ENCODE results near the gene ADGRV1. TPM values are rescaled to one million over a fixed set of nuclear protein-coding genes. Genes with fewer than 3 reads are reported as not detected.
"Not testable (repeated sequence)": the region's sequence is repeated elsewhere in the genome, so short reads cannot be mapped to it uniquely, and the experiment has no call there.

The ADGRV1 gene
- polyA plus RNA-seq, 1 donor from 2014 or later = not detected

- Mint-ChIP-seq H3K36me3 (no peaks in the 10 kb centered on the region), H3K4me3 (no peak overlapping the region)
These were observed 343.6 kb downstream of the ADGRV1 start for GRCh38 chr5:90902170-90902569.

DNA sequence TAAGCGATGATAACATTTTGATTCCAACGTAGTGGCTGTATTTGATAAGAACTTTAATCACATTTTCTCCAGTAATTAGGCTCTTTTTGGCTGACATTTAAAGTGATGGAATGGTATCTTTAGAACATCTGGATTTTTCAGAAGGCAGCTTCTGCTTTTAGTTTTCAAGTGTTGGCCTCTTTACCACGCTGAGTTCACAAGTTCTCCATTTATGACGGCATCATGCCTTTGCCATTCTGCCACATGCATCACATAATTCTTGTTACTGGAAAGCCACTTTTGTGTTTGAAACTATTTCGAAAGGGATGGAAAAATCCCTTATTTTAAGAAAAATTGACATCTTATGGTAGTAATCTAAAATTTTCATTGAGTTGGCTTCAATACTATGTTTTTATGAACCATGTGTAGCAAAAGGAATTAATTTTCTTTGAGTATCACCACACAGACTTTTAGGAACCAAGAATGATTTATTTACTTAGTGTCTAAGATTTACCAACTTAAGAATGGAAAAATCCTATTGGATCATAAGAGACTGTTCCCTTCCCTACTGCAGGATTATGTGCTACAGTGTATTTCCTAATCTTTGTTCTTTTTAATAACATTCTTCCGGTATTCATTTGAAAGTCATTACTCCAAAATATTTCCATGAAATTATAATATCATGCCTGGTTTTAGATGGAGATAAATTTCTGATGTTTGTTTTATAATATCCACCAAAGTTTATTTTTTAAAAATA is 344.2 kb downstream of the ADGRV1 start:
- Mint-ChIP-seq H3K9me3 (peaks cover 0 to 2% (median 1%) of the 10 kb centered on the region in 3 donors), H3K4me1 (no peaks in the 10 kb centered on the region), H3K27ac (peak overlapping the region in 1 of 3 donors; percentile 9), H3K4me3 (no peak overlapping the region), H3K27me3 (no peaks in the 10 kb centered on the region), H3K36me3 (no peaks in the 10 kb centered on the region)

More at GRCh38 chr5:90902170-90902569, 343.6 kb downstream of the ADGRV1 start:
- Mint-ChIP-seq H3K27ac (no peak overlapping the region), H3K27me3 (no peaks in the 10 kb centered on the region), H3K4me1 (no peaks in the 10 kb centered on the region), H3K9me3 (peaks cover 0 to 2% (median 0%) of the 10 kb centered on the region in 3 donors)

- no peaks in the 10 kb centered on the region for H3K4me1 Mint-ChIP-seq
- no peaks in the 10 kb centered on the region for H3K27me3 Mint-ChIP-seq
- peaks cover 0 to 2% (median 1%) of the 10 kb centered on the region in 3 donors for H3K9me3 Mint-ChIP-seq
- H3K4me3 Mint-ChIP-seq = no peak overlapping the region
- no peaks in the 10 kb centered on the region for H3K36me3 Mint-ChIP-seq
- no peak overlapping the region for H3K27ac Mint-ChIP-seq
These were observed 350.5 kb downstream of the ADGRV1 start for GRCh38 chr5:90909101-90909503.

DNA sequence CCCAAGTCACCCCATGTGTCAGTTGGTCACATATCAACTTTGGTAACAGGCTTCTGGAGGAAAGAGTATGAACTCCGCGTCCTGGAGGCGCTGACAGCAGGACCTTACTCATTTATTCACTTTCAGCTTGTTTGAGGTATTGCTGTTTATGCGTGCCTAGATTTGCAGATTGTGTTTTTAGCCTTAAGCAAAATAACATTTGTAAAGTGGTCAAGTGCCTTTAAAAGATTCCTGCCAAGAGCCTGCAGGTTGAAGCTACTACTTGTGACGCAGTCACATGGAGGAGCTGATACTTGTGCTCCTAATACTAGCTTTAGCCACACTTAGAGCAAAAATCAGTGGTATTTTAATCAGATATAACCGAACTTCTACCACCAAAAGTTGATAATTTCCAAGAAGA is 351.3 kb downstream of the ADGRV1 start:
- no peaks in the 10 kb centered on the region for H3K27me3 Mint-ChIP-seq
- H3K36me3 Mint-ChIP-seq = no peaks in the 10 kb centered on the region
- H3K27ac Mint-ChIP-seq = no peak overlapping the region
- H3K4me3 Mint-ChIP-seq = no peak overlapping the region
- H3K9me3 Mint-ChIP-seq = peaks cover 0 to 2% (median 1%) of the 10 kb centered on the region in 3 donors
- H3K4me1 Mint-ChIP-seq = no peaks in the 10 kb centered on the region

DNA sequence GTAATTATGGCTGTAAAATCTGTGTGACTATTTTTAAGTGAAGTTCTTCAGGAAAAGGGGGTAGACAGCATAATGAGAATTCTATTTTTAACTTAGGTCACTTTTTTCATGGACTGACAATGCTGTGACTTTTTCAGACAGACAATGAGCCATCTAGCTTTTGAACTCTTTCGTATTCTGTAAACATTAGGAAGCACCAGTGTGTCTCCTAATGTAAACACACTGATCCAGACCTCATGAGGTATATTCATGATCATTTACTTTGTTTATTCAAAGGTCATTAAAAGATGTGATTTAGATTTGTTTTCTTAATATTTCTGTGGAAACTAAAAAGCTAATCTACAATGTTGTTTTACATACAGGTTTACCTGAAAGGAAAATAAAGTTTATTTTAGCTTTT is 352.6 kb downstream of the ADGRV1 start:
- H3K4me3 Mint-ChIP-seq = no peak overlapping the region
- peaks cover 4% of the 10 kb centered on the region for H3K27me3 Mint-ChIP-seq
- H3K4me1 Mint-ChIP-seq = no peaks in the 10 kb centered on the region
- H3K36me3 Mint-ChIP-seq = no peaks in the 10 kb centered on the region
- H3K27ac Mint-ChIP-seq = no peak overlapping the region
- H3K9me3 Mint-ChIP-seq = peaks cover 0 to 2% (median 1%) of the 10 kb centered on the region in 3 donors

DNA sequence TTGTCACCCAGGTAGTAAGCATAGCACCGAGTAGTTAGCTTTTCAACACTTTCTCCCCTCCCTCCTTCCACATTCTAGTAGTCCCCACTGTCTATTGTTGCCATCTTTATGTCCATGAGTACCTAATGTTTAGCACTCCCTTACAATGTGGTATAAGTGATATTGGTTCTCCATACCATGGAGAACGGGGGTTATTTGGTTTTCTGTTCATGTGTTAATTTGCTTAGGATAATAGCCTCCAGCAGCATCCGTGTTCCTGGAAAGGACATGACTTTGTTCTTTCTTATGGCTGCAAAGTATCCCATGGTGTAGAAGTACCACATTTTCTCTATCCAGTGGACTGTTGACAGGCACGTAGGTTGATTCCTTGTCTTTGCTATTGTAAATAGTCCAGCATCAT is 353.9 kb downstream of the ADGRV1 start:
- Mint-ChIP-seq H3K9me3 (peaks cover 0 to 2% (median 0%) of the 10 kb centered on the region in 3 donors), H3K4me3 (no peak overlapping the region), H3K4me1 (no peaks in the 10 kb centered on the region), H3K36me3 (no peaks in the 10 kb centered on the region), H3K27ac (no peak overlapping the region), H3K27me3 (peaks cover 4% of the 10 kb centered on the region)

DNA sequence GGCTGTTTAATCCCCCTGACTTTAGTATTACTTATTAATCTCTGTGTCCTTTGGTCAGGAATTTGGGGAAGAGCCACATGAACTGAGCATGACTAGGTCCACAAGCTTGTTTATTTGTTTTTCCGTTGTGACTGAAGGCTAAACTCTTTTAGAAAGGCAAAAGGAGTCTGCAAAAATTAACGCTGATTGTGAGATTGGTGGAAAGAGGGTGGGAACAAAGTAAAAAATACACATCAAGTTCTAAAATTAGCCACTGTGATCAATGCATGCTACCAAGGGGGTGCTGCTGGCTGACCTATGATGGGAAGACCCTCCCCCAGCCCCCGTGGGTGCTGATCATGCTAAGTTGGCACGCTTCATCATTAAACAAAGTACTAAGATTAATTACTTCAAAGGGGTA is 356.8 kb downstream of the ADGRV1 start:
- Mint-ChIP-seq H3K36me3 (no peaks in the 10 kb centered on the region), H3K4me3 (no peak overlapping the region), H3K4me1 (no peaks in the 10 kb centered on the region), H3K27me3 (peaks cover 4% of the 10 kb centered on the region), H3K27ac (no peak overlapping the region), H3K9me3 (no peaks in the 10 kb centered on the region)

- H3K9me3 Mint-ChIP-seq = no peaks in the 10 kb centered on the region
- H3K27me3 Mint-ChIP-seq = peaks cover 4% of the 10 kb centered on the region
- H3K4me3 Mint-ChIP-seq = no peak overlapping the region
- no peak overlapping the region for H3K27ac Mint-ChIP-seq
- H3K36me3 Mint-ChIP-seq = no peaks in the 10 kb centered on the region
- no peaks in the 10 kb centered on the region for H3K4me1 Mint-ChIP-seq
These were observed 358.6 kb downstream of the ADGRV1 start for GRCh38 chr5:90916947-90917800.

DNA sequence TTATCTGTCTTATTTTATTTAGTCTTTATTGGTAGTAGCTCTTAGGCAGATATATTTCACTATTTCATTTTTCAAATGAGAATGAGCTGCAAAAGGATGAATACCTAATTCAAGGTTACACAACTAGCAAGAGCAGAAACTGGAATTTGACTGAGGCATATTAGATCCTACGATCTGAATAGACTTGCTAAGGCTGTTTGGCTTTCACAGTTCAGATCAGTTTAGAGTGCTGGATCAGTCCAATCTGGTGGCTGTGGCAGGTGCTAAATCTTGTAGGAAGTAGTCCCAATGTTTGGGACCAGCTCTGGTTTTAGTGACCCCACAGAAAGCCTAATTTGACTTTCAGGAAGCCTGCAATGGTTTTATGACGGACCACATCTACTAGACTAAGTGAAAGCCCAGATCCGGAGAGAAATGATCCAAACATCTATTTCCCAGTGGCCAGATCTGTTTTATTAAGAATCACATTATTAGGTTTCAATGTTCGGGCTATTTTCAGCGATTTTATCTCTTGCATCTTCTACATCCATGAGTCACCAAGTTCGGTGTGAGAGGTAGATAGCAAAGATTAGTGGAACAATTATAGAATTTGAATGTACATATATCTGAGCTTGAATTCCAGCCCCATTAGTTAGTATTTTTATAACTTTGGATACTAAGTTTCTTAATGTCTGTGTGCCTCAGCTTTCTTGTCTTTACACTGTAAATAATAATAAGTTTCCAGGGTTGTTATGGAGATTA is 359.5 kb downstream of the ADGRV1 start:
- no peaks in the 10 kb centered on the region for H3K4me1 Mint-ChIP-seq
- no peak overlapping the region for H3K27ac Mint-ChIP-seq
- no peak overlapping the region for H3K4me3 Mint-ChIP-seq
- no peaks in the 10 kb centered on the region for H3K9me3 Mint-ChIP-seq
- no peaks in the 10 kb centered on the region for H3K36me3 Mint-ChIP-seq
- peaks cover 4% of the 10 kb centered on the region for H3K27me3 Mint-ChIP-seq

DNA sequence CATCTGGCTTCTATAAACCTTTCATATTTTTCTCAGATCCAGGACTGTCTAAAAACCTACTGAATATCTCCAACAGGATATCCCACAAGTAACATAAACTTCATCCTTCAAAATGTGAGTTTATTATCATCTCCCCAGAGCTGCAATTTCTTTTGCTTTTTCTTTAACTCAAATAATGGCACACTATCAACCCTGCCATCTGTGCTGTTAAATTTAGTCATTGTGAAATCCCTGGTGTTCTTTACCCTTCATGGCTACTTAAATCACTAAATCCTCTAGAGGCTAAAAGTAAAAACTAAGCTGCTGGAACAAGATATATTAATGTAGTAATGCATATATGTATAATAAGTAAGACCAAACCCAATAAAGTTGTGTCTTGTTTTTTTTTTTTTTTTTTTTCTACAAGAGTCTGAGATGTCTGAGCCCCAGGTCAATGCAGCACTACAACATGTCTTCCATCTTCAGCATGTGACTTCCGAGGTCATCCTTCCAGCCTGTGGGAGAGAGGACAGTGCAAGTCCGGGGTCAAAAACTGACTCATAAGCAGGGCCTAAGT is 362.9 kb downstream of the ADGRV1 start:
- Mint-ChIP-seq H3K4me3 (no peak overlapping the region), H3K27ac (no peak overlapping the region), H3K36me3 (no peaks in the 10 kb centered on the region), H3K4me1 (no peaks in the 10 kb centered on the region), H3K9me3 (no peaks in the 10 kb centered on the region), H3K27me3 (no peaks in the 10 kb centered on the region)

GRCh38 chr5:90924222-90924621 is 365.6 kb downstream of the ADGRV1 start:
- H3K27ac Mint-ChIP-seq, H3K4me1 Mint-ChIP-seq, H3K4me3 Mint-ChIP-seq, H3K27me3 Mint-ChIP-seq, H3K9me3 Mint-ChIP-seq, H3K36me3 Mint-ChIP-seq: not testable (repeated sequence)

DNA sequence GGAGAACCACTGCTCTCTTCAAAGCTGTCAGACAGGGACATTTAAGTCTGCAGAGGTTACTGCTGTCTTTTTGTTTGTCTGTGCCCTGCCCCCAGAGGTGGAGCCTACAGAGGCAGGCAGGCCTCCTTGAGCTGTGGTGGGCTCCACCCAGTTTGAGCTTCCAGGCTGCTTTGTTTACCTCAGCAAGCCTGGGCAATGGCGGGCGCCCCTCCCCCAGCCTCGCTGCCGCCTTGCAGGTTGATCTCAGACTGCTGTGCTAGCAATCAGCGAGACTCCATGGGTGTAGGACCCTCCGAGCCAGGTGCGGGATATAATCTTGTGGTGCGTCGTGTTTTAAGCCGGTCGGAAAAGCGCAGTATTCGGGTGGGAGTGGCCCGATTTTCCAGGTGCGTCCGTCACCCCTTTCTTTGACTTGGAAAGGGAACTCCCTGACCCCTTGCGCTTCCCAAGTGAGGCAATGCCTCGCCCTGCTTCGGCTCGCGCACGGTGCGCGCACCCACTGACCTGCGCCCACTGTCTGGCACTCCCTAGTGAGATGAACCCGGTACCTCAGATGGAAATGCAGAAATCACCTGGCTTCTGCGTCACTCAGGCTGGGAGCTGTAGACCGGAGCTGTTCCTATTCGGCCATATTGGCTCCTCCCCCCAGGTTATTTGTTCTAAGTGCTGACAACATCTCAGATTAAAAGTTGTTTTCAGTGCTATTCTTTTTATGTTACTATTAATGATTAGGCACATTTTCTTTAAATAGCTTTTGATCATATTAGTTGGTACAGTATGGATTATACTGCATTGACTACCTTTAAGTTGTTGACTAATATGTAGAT is 370.6 kb downstream of the ADGRV1 start:
- not testable (repeated sequence) for H3K36me3 Mint-ChIP-seq, H3K9me3 Mint-ChIP-seq, H3K27me3 Mint-ChIP-seq, H3K27ac Mint-ChIP-seq, H3K4me1 Mint-ChIP-seq, H3K4me3 Mint-ChIP-seq

DNA sequence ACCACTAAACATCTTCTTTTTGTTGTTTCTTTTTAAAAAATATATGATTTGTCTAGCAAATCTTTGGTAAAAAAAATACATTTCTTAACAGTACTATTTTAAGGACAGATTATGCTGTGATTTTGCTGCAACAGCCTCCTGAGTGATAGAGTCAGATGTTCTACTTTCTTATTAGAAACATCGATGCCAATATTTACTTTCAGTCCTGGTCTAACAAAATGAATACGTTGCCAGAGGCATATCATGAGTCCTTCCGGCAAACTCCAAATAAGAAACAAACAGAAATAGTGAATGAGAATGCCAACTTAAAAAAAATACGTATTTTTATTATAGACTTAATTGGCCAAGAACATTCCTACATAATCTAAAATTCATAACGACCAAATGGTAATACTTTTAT is 371.5 kb downstream of the ADGRV1 start:
- Mint-ChIP-seq H3K36me3 (no peaks in the 10 kb centered on the region), H3K27me3 (peaks cover 1% of the 10 kb centered on the region), H3K27ac (no peak overlapping the region), H3K4me1 (no peaks in the 10 kb centered on the region), H3K9me3 (peaks cover 0 to 2% (median 0%) of the 10 kb centered on the region in 3 donors), H3K4me3 (no peak overlapping the region)

- peaks cover 0 to 2% (median 0%) of the 10 kb centered on the region in 3 donors for H3K9me3 Mint-ChIP-seq
These were observed 372.3 kb downstream of the ADGRV1 start for GRCh38 chr5:90930756-90931431.

More at GRCh38 chr5:90930756-90931431, 372.3 kb downstream of the ADGRV1 start:
- H3K36me3 Mint-ChIP-seq = no peaks in the 10 kb centered on the region
- H3K4me1 Mint-ChIP-seq = no peaks in the 10 kb centered on the region
- H3K4me3 Mint-ChIP-seq = no peak overlapping the region
- peaks cover 1% of the 10 kb centered on the region for H3K27me3 Mint-ChIP-seq
- no peak overlapping the region for H3K27ac Mint-ChIP-seq

Measured in IgD-negative memory B cell (primary cell).